SK-N-SH (cell line): ENCODE data around the gene TRMT1. TPM values are rescaled to one million over a fixed set of nuclear protein-coding genes. Genes with fewer than 3 reads are reported as not detected.
A peak's percentile ranks its signal among the peaks of the same experiment; 100 is the strongest.

Source experiments
- CTCF ChIA-PET: fragments of 300-600, 350-600 bp; formaldehyde crosslinking; extraction: SDS; loops from one replicate; lab custom pipeline; 2021; lab: Yijun Ruan, JAX
- POLR2A ChIA-PET: fragments of 350-600 bp; sonication (Branson Sonifier 250); formaldehyde crosslinking; extraction: SDS; loops from one replicate; lab custom pipeline; 2020; ENCODE audit warnings: antibody characterized with exemption, inconsistent platforms; lab: Yijun Ruan, JAX
- DNase-seq: peaks from one replicate; pipeline ENCODE4 v3.0.0; 2012
- H2AFZ ChIP-seq: fragments of 200-600 bp; sonication (generic); 2 replicates; pipeline ENCODE4 v1.8.1; 2016; ENCODE audit warnings: antibody characterized with exemption, mild to moderate bottlenecking, low read depth
- H3F3A ChIP-seq: fragments of 200-600 bp; sonication (generic); replicated peaks from 2 replicates; pipeline ENCODE3; 2016; ENCODE audit warnings: antibody characterized with exemption, mild to moderate bottlenecking; ENCODE audit not compliant: insufficient read depth
- H3K27ac ChIP-seq, 2 experiments: fragments of 200-500 bp in 1 of 2; fragments of 200-600 bp in 1 of 2; sonication (Bioruptor generic) in 1 of 2; sonication (generic), shearing (Covaris generic) in 1 of 2; 2 replicates each; pipeline versions ENCODE4 v1.5.1 to v1.6.1; 2014 to 2016; ENCODE audit warnings: low read depth in 2 of 2, inconsistent platforms in 1 of 2, low read length in 1 of 2, mild to moderate bottlenecking in 1 of 2, mixed read lengths in 1 of 2
- H3K27me3 ChIP-seq: fragments of 200-600 bp; sonication (generic), shearing (Covaris generic); 2 replicates; pipeline ENCODE4 v1.6.1; 2016; ENCODE audit warnings: mixed run types; ENCODE audit not compliant: insufficient read depth
- H3K36me3 ChIP-seq, 2 experiments: fragments of 200-500 bp in 1 of 2; fragments of 200-600 bp in 1 of 2; sonication (Bioruptor generic) in 1 of 2; sonication (generic) in 1 of 2; replicated peaks in 1 of 2; 2 replicates each; pipeline versions ENCODE3 to v1.5.1; 2014 to 2016; ENCODE audit warnings: low read length in 1 of 2, mild to moderate bottlenecking in 1 of 2; ENCODE audit not compliant: insufficient read depth in 2 of 2, control insufficient read depth in 1 of 2
- H3K4me1 ChIP-seq, 2 experiments: fragments of 200-500 bp in 1 of 2; fragments of 200-600 bp in 1 of 2; sonication (Bioruptor generic) in 1 of 2; sonication (generic), shearing (Covaris generic) in 1 of 2; 2 replicates each; pipeline versions ENCODE4 v1.5.1 to v1.6.1; 2014 to 2016; ENCODE audit warnings: low read depth in 1 of 2, low read length in 1 of 2, mixed run types in 1 of 2; ENCODE audit not compliant: insufficient read depth in 2 of 2, control insufficient read depth in 1 of 2
- H3K4me2 ChIP-seq: fragments of 200-600 bp; sonication (generic), shearing (Covaris generic); 2 replicates; pipeline ENCODE4 v1.6.1; 2017; ENCODE audit warnings: mixed run types
- H3K4me3 ChIP-seq, 2 experiments: fragments of 200-500 bp in 1 of 2; fragments of 200-600 bp in 1 of 2; sonication (Bioruptor generic) in 1 of 2; sonication (generic), shearing (Covaris generic) in 1 of 2; 2 replicates each; pipeline versions ENCODE4 v1.5.1 to v1.8.1; 2014 to 2016; ENCODE audit warnings: low read depth in 2 of 2, inconsistent platforms in 1 of 2, low read length in 1 of 2, mild to moderate bottlenecking in 1 of 2, mixed read lengths in 1 of 2, moderate library complexity in 1 of 2
- H3K79me2 ChIP-seq: fragments of 200-600 bp; sonication (generic); 2 replicates; pipeline ENCODE4 v1.8.1; 2017; ENCODE audit warnings: mild to moderate bottlenecking; ENCODE audit not compliant: insufficient read depth
- H3K9ac ChIP-seq: fragments of 200-600 bp; sonication (generic); 2 replicates; pipeline ENCODE4 v1.6.1; 2017; ENCODE audit warnings: mixed run types
- H3K9me2 ChIP-seq: fragments of 200-600 bp; sonication (generic); 2 replicates; pipeline ENCODE4 v1.6.1; 2017; ENCODE audit warnings: mixed run types
- H3K9me3 ChIP-seq: fragments of 200-600 bp; sonication (generic); 2 replicates; pipeline ENCODE4 v1.6.1; 2017; ENCODE audit warnings: mixed run types, mild to moderate bottlenecking, moderate library complexity
- H4K20me1 ChIP-seq: fragments of 200-600 bp; sonication (generic); 2 replicates; pipeline ENCODE4 v1.6.1; 2017; ENCODE audit warnings: mild to moderate bottlenecking, mixed run types; ENCODE audit not compliant: insufficient read depth
- FOXJ3 ChIP-seq: sonication (generic); formaldehyde crosslinking; IDR thresholded peaks from 2 replicates; pipeline ENCODE4 v1.5.1; 2020; ENCODE audit warnings: mild to moderate bottlenecking, missing genetic modification reagents
- NFIC ChIP-seq: IDR thresholded peaks from 2 replicates; pipeline ENCODE4 v1.4.0; 2012; ENCODE audit warnings: borderline replicate concordance
- RAD21 ChIP-seq: IDR thresholded peaks from 2 replicates; pipeline ENCODE4 v1.6.1; 2012; ENCODE audit warnings: mild to moderate bottlenecking, low read length
- SMC3 ChIP-seq: IDR thresholded peaks from 2 replicates; pipeline ENCODE4 v1.6.1; 2012; ENCODE audit warnings: low read depth, low read length, improper control_type of control experiment
- TCF12 ChIP-seq: IDR thresholded peaks from 2 replicates; pipeline ENCODE4 v1.4.0; 2012
- WGBS: methylation state at CpG from one replicate; pipeline ENCODE4 v1.1.6; 2017; ENCODE audit warnings: low lambda C conversion rate; 5-methylcytosine and 5-hydroxymethylcytosine counted together
- polyA plus RNA-seq, 3 experiments: library from polyadenylated mRNA; depleted of rRNA; stranded (reverse); fragments of >200 nt; gene quantifications; 2 replicates each; pipeline ENCODE4 v1.2.3, GENCODE V29; 2012
- TF ChIP-seq, protein P1 (sequence below): fragments of 200-600 bp; sonication (generic); IDR thresholded peaks from 2 replicates; pipeline ENCODE4 v1.6.1; 2017; ENCODE audit warnings: antibody characterized with exemption, mild to moderate bottlenecking, moderate library complexity
- TF ChIP-seq, protein P2 (sequence below): IDR thresholded peaks from 2 replicates; pipeline ENCODE4 v1.4.0; 2012; ENCODE audit warnings: low read depth, borderline replicate concordance

TRMT1 gene
- polyA plus RNA-seq, 1 of the 3 experiments (the other 2 are of a cell fraction): 64.9 TPM

DNA sequence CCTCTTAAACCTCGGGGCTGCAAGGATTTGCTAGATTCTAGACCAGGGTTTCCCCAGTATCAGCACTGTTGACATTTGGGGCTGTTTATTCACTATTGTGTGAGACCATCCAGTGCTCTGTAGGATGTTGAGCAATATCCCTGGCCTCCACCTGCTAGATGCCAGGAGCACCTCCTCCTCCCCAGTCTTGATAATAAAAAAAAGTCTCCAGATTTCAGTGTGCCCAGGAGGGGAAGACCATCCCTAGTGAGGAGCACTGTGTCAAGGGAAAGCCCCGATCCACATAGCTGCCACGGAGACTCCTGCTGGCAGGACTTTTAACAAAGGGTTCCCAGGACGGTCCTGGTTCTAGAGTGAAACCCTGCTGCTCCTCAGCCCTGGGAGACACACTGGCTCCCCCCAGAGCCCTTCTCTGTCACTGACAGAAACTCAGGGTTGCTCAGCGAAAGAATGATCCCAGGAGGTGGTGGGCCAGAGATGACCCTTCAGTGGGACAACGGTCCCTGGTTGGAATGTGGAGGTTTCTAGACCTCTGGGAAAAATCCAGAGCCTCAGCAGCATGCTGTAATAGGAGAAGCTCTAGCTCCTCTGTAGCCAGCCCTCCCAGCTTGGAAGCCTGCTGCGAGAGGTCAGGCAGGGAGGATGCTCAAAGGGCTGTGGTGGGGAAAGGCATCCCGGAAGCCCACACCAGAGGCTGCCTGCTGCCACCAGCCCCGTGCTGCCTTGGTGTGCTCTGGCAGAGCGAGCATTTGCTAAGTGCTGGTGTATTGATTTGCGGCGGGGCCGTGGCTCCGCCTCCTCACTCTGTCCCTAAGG, 34.1 kb downstream of the TRMT1 start:
- TF ChIP-seq, protein P1, sequence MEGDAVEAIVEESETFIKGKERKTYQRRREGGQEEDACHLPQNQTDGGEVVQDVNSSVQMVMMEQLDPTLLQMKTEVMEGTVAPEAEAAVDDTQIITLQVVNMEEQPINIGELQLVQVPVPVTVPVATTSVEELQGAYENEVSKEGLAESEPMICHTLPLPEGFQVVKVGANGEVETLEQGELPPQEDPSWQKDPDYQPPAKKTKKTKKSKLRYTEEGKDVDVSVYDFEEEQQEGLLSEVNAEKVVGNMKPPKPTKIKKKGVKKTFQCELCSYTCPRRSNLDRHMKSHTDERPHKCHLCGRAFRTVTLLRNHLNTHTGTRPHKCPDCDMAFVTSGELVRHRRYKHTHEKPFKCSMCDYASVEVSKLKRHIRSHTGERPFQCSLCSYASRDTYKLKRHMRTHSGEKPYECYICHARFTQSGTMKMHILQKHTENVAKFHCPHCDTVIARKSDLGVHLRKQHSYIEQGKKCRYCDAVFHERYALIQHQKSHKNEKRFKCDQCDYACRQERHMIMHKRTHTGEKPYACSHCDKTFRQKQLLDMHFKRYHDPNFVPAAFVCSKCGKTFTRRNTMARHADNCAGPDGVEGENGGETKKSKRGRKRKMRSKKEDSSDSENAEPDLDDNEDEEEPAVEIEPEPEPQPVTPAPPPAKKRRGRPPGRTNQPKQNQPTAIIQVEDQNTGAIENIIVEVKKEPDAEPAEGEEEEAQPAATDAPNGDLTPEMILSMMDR: peak; percentile 23
- TF ChIP-seq RAD21 (peak; percentile 61), SMC3 (peak; percentile 22; the same call in 1 of the 2 replicates), FOXJ3 (no peak)
- Histone ChIP-seq H3K27ac (peak overlapping the region in 1 of 2 experiments; percentile 23; a peak in 2 of 4 replicates), H3K9ac (no peak overlapping the region), H4K20me1 (no peaks in the 10 kb centered on the region), H3K79me2 (no peaks in the 10 kb centered on the region), H2AFZ (no peak overlapping the region), H3K27me3 (no peaks in the 10 kb centered on the region), H3K9me2 (no peaks in the 10 kb centered on the region), H3F3A (no peaks in the 10 kb centered on the region), H3K36me3 (peaks cover 13 to 37% of the 10 kb centered on the region in 2 experiments), H3K4me3 (no peak overlapping the region), H3K4me1 (peaks cover 10 to 33% of the 10 kb centered on the region in 2 experiments; a peak in 3 of 4 replicates), H3K4me2 (no peak overlapping the region), H3K9me3 (no peaks in the 10 kb centered on the region)
- WGBS: 90% methylated on average over 10 of the region's 14 CpGs
- ChIA-PET CTCF (interaction anchor here (0.7 to 35.2 kb wide), 10 partner anchors 10 to 117 kb away, joined by 3 to 506 read pairs (median 5); no protein-coding TSS in a partner anchor), POLR2A (interaction anchor here (0.6 kb wide), 1 partner anchor 21 kb away, joined by 3 read pairs; no protein-coding TSS in a partner anchor)
- DNase-seq: peak; percentile 66

DNA sequence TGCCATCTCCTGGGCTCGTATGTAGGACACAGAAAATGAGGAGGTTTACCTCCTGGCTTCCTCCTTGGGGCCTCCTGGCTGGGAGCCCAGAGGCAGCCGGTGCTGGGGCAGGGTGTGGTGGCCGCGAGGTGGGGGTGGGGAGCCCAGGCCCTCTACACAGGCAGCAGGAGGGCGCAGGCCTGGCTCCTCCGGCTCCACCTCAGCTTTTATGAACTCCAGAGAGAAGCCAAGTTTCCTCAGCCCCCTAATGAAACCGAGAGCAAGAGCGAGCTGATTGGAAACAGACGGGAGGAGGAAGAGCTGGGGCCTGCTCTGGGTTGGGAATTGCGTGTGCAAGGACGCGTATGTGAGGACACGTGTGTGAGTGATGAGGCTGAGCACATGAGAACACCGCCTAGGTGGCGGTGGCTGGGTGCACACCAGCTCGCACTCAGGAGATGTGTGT, 37.0 kb downstream of the TRMT1 start:
- Histone ChIP-seq H3K79me2 (no peaks in the 10 kb centered on the region), H3K4me2 (peak overlapping the region; percentile 41; the same call in 1 of the 2 replicates)
- POLR2A ChIA-PET: no interaction called here

More for the DNA sequence above, 37.0 kb downstream of the TRMT1 start:
- no peak overlapping the region for H3K9ac ChIP-seq
- peak overlapping the region; percentile 42 to 91; a peak in 3 of 4 replicates for H3K27ac ChIP-seq
- no peaks in the 10 kb centered on the region for H3F3A ChIP-seq
- H3K4me3 ChIP-seq: no peak overlapping the region
- H3K9me2 ChIP-seq: no peaks in the 10 kb centered on the region
- no peaks in the 10 kb centered on the region for H4K20me1 ChIP-seq
- 57% methylated on average over 14 of the region's 16 CpGs for WGBS
- H3K27me3 ChIP-seq: no peaks in the 10 kb centered on the region
- TF ChIP-seq, protein P2, sequence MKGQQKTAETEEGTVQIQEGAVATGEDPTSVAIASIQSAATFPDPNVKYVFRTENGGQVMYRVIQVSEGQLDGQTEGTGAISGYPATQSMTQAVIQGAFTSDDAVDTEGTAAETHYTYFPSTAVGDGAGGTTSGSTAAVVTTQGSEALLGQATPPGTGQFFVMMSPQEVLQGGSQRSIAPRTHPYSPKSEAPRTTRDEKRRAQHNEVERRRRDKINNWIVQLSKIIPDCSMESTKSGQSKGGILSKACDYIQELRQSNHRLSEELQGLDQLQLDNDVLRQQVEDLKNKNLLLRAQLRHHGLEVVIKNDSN: no peak
- TF ChIP-seq NFIC: peak; percentile 35; the same call in 1 of the 2 replicates
- peak; percentile 21; the same call in 1 of the 2 replicates for TF ChIP-seq TCF12
- TF ChIP-seq, all 33 proteins: peak for 2
- peak; percentile 66 for DNase-seq
- CTCF ChIA-PET: interaction anchor here (0.9 to 35.2 kb wide), 9 partner anchors 10 to 114 kb away, joined by 3 to 506 read pairs (median 24); no protein-coding TSS in a partner anchor
- no peak overlapping the region for H2AFZ ChIP-seq
- peaks cover 10 to 56% of the 10 kb centered on the region in 2 experiments; a peak in 3 of 4 replicates for H3K4me1 ChIP-seq
- H3K9me3 ChIP-seq: no peaks in the 10 kb centered on the region
- peaks cover 13 to 34% of the 10 kb centered on the region in 2 experiments for H3K36me3 ChIP-seq
